Measurements from ENCODE around the gene TULP4.

Gene TULP4

GRCh38 chr6:158285656-158286021 is 26.6 kb upstream of the TULP4 start:
- H3K4me3 ChIP-seq (ENCODE audit: low read depth, low read length), result no peak overlapping the region

GRCh38 chr6:158286413-158286812 is 25.9 kb upstream of the TULP4 start:
- H3K36me3 ChIP-seq (ENCODE audit: control insufficient read depth in 2 of 2, insufficient read depth in 1 of 2, low read length in 2 of 2), result no peaks in the 10 kb centered on the region
- H3K9me3 ChIP-seq (ENCODE audit: control insufficient read depth, insufficient read depth, low read depth, low read length), result no peaks in the 10 kb centered on the region
- H3K4me1 ChIP-seq (ENCODE audit: control insufficient read depth, insufficient read depth, low read length), result peaks cover 37% of the 10 kb centered on the region
- no peak overlapping the region for H3K4me3 ChIP-seq (ENCODE audit: low read depth, low read length)
- no peak overlapping the region for H3K27ac ChIP-seq (ENCODE audit: extremely low read depth, low read depth, low read length)
- ChIA-PET POLR2A (interaction anchor here (1.2 kb wide), 1 partner anchor 273 kb away, joined by 3 read pairs; no protein-coding TSS in a partner anchor), CTCF (interaction anchor here (0.6 to 1.6 kb wide), 2 partner anchors 65 to 218 kb away, joined by 3 to 6 read pairs; no protein-coding TSS in a partner anchor)
- TF ChIP-seq ZNF600 (tag by site-specific recombination; IDR thresholded peaks at IDR 0.05) (no peak), ZNF391 (tag by site-specific recombination; IDR thresholded peaks at IDR 0.05; ENCODE audit: borderline replicate concordance, low read depth) (no peak), ZNF112 (tag by site-specific recombination; IDR thresholded peaks at IDR 0.05) (no peak), ZNF510 (tag by site-specific recombination; IDR thresholded peaks at IDR 0.05; ENCODE audit: insufficient replicate concordance) (no peak), ZNF660 (tag by site-specific recombination; IDR thresholded peaks at IDR 0.05) (no peak), ZNF2 (tag by site-specific recombination; IDR thresholded peaks at IDR 0.05) (no peak), ZNF518A (tag by site-specific recombination; conservative IDR thresholded peaks at IDR 0.05; ENCODE audit: low read depth) (no peak), ATF2 (tag by site-specific recombination; IDR thresholded peaks at IDR 0.05; ENCODE audit: low read depth) (no peak), ZNF639 (tag by site-specific recombination; IDR thresholded peaks at IDR 0.05) (no peak)

More at GRCh38 chr6:158285656-158286021, 26.6 kb upstream of the TULP4 start:
- Histone ChIP-seq H3K36me3 (ENCODE audit: control insufficient read depth in 2 of 2, insufficient read depth in 1 of 2, low read length in 2 of 2) (no peaks in the 10 kb centered on the region), H3K27ac (ENCODE audit: extremely low read depth, low read depth, low read length) (peak overlapping the region; percentile 11; the same call in 1 of the 2 replicates), H3K9me3 (ENCODE audit: control insufficient read depth, insufficient read depth, low read depth, low read length) (no peaks in the 10 kb centered on the region), H3K4me1 (ENCODE audit: control insufficient read depth, insufficient read depth, low read length) (peaks cover 35% of the 10 kb centered on the region)
- no peak for TF ChIP-seq ZNF426 (tag by site-specific recombination; IDR thresholded peaks at IDR 0.05)
- TF ChIP-seq MZF1 (tag by site-specific recombination; IDR thresholded peaks at IDR 0.05; ENCODE audit: borderline replicate concordance), result no peak
- TF ChIP-seq ZNF704 (tag by site-specific recombination; IDR thresholded peaks at IDR 0.05), result no peak
- no peak for TF ChIP-seq INSM2 (tag by site-specific recombination; IDR thresholded peaks at IDR 0.05)
- no peak for TF ChIP-seq ZNF221 (tag by site-specific recombination; IDR thresholded peaks at IDR 0.05; ENCODE audit: borderline replicate concordance)
- TF ChIP-seq TCF7L2 (IDR thresholded peaks at IDR 0.05; ENCODE audit: borderline replicate concordance, low read depth, low read length), result no peak
- no peak for TF ChIP-seq GLIS2 (tag by site-specific recombination; IDR thresholded peaks at IDR 0.05)
- TF ChIP-seq ZNF600 (tag by site-specific recombination; IDR thresholded peaks at IDR 0.05), result no peak
- no peak for TF ChIP-seq PATZ1 (tag by site-specific recombination; IDR thresholded peaks at IDR 0.05)
- no peak for TF ChIP-seq ZNF274 (IDR thresholded peaks at IDR 0.05; ENCODE audit: low read length)
- TF ChIP-seq ZNF274 (tag by site-specific recombination; IDR thresholded peaks at IDR 0.05; ENCODE audit: borderline replicate concordance), result no peak
- no peak for TF ChIP-seq ZNF202 (tag by site-specific recombination; IDR thresholded peaks at IDR 0.05; ENCODE audit: borderline replicate concordance)
- no peak for TF ChIP-seq ZNF175 (tag by site-specific recombination; IDR thresholded peaks at IDR 0.05)
- CTCF ChIA-PET, result no interaction called here
- POLR2A ChIA-PET, result interaction anchor here (1.2 kb wide), 1 partner anchor 274 kb away, joined by 3 read pairs; no protein-coding TSS in a partner anchor

Measured in HEK293 (cell line).